SHP77 treated with DMSO at 0.1 percent for 48 hours (cell line): ENCODE data around the gene CRISPLD2.
A peak's percentile ranks its signal among the peaks of the same experiment; 100 is the strongest.
"Not testable (repeated sequence)": the region's sequence is repeated elsewhere in the genome, so short reads cannot be mapped to it uniquely, and the experiment has no call there.

ENCODE experiments used
- DNase-seq: peaks from one replicate; lab custom pipeline; 2025; lab: John Stamatoyannopoulos, UW

Gene CRISPLD2

GRCh38 chr16:84859681-84860080 lies 39.9 kb downstream of the CRISPLD2 start:
- DNase-seq = no peak

- DNase-seq = no peak
These were observed 40.6 kb downstream of the CRISPLD2 start for GRCh38 chr16:84860383-84860782.

- no peak for DNase-seq
These were observed 41.9 kb downstream of the CRISPLD2 start for GRCh38 chr16:84861671-84862070.

GRCh38 chr16:84862804-84863480 lies 43.2 kb downstream of the CRISPLD2 start:
- no peak for DNase-seq

GRCh38 chr16:84863481-84863814 lies 43.7 kb downstream of the CRISPLD2 start:
- no peak for DNase-seq

- peak; percentile 93 for DNase-seq
These were observed 44.7 kb downstream of the CRISPLD2 start for GRCh38 chr16:84864326-84864955.

GRCh38 chr16:84867696-84868095 lies 47.9 kb downstream of the CRISPLD2 start:
- no peak for DNase-seq

- no peak for DNase-seq
These were observed 48.5 kb downstream of the CRISPLD2 start for GRCh38 chr16:84868328-84868727.

GRCh38 chr16:84868829-84869472 lies 49.2 kb downstream of the CRISPLD2 start:
- no peak for DNase-seq

- DNase-seq = no peak
These were observed 49.7 kb downstream of the CRISPLD2 start for GRCh38 chr16:84869473-84869845.

- not testable (repeated sequence) for DNase-seq
These were observed 53.2 kb downstream of the CRISPLD2 start for GRCh38 chr16:84872971-84873370.

- DNase-seq = peak; percentile 6
These were observed 54.2 kb downstream of the CRISPLD2 start for GRCh38 chr16:84874004-84874435.

- DNase-seq = no peak
These were observed 54.8 kb downstream of the CRISPLD2 start for GRCh38 chr16:84874553-84874952.

- no peak for DNase-seq
These were observed 55.2 kb downstream of the CRISPLD2 start for GRCh38 chr16:84874983-84875382.

GRCh38 chr16:84875846-84876245 lies 56.1 kb downstream of the CRISPLD2 start:
- no peak for DNase-seq

GRCh38 chr16:84876873-84877606 lies 57.3 kb downstream of the CRISPLD2 start:
- no peak for DNase-seq

GRCh38 chr16:84878770-84879169 lies 59.0 kb downstream of the CRISPLD2 start:
- DNase-seq = no peak

GRCh38 chr16:84879569-84880487 lies 60.0 kb downstream of the CRISPLD2 start:
- no peak for DNase-seq

GRCh38 chr16:84881702-84882521 lies 62.1 kb downstream of the CRISPLD2 start:
- DNase-seq = no peak

GRCh38 chr16:84883301-84883700 lies 63.5 kb downstream of the CRISPLD2 start:
- DNase-seq = no peak

GRCh38 chr16:84884246-84884595 lies 64.4 kb downstream of the CRISPLD2 start:
- DNase-seq = no peak
